Mesenchymal stem cell (in vitro differentiated cells and primary cell): Measurements from ENCODE around the gene RASSF5.
"Not testable (repeated sequence)": the region's sequence is repeated elsewhere in the genome, so short reads cannot be mapped to it uniquely, and the experiment has no call there.

Experiments used
- DNase-seq: peaks from one replicate; pipeline ENCODE4 v3.0.0-alpha.2; 2013
- H2AFZ ChIP-seq: one replicate; pipeline ENCODE4 v1.6.1; 2013; ENCODE audit warnings: low read depth, mild to moderate bottlenecking, control low read depth, inconsistent platforms, low read length, moderate library complexity
- H2AK5ac ChIP-seq: 2 replicates; pipeline ENCODE4 v1.6.1; 2013; ENCODE audit warnings: low read length, moderate library complexity, mild to moderate bottlenecking, inconsistent platforms; ENCODE audit not compliant: severe bottlenecking
- H2BK120ac ChIP-seq: one replicate; pipeline ENCODE4 v1.6.1; 2013; ENCODE audit warnings: low read depth, mild to moderate bottlenecking, inconsistent platforms, low read length, moderate library complexity
- H2BK12ac ChIP-seq, 2 experiments: one replicate each; pipeline ENCODE4 v1.6.1; 2013; ENCODE audit warnings: inconsistent platforms in 2 of 2, low read length in 2 of 2, mild to moderate bottlenecking in 2 of 2, moderate library complexity in 2 of 2, control low read depth in 1 of 2
- H2BK15ac ChIP-seq: one replicate; pipeline ENCODE4 v1.6.1; 2013; ENCODE audit warnings: mild to moderate bottlenecking, low read depth, inconsistent platforms; ENCODE audit not compliant: poor library complexity, severe bottlenecking
- H2BK5ac ChIP-seq: 2 replicates; pipeline ENCODE4 v1.6.1; 2013; ENCODE audit warnings: low read depth, mild to moderate bottlenecking, low read length, control low read depth, inconsistent platforms; ENCODE audit not compliant: poor library complexity, severe bottlenecking
- H3K14ac ChIP-seq, 2 experiments: one replicate each; pipeline ENCODE4 v1.6.1; 2013; ENCODE audit warnings: inconsistent platforms in 2 of 2, low read length in 2 of 2, control low read depth in 1 of 2, mild to moderate bottlenecking in 1 of 2, moderate library complexity in 1 of 2
- H3K18ac ChIP-seq, 2 experiments: one replicate each; pipeline ENCODE4 v1.6.1; 2013; ENCODE audit warnings: inconsistent platforms in 2 of 2, low read length in 2 of 2, control low read depth in 1 of 2, low read depth in 1 of 2, mild to moderate bottlenecking in 1 of 2
- H3K23ac ChIP-seq, 2 experiments: one replicate each; pipeline ENCODE4 v1.6.1; 2013; ENCODE audit warnings: inconsistent platforms in 2 of 2, low read length in 2 of 2, mild to moderate bottlenecking in 2 of 2, moderate library complexity in 2 of 2, control low read depth in 1 of 2
- H3K27ac ChIP-seq: 2 replicates; pipeline ENCODE4 v1.5.1; 2013; ENCODE audit warnings: mild to moderate bottlenecking, moderate library complexity, low read length, control low read depth, inconsistent platforms; ENCODE audit not compliant: poor library complexity, severe bottlenecking
- H3K27me3 ChIP-seq, 2 experiments: 2 replicates each; pipeline versions ENCODE4 v1.6.1 to v1.7.0; 2013; ENCODE audit warnings: low read length in 2 of 2, mild to moderate bottlenecking in 2 of 2, moderate library complexity in 2 of 2, control low read depth in 1 of 2, inconsistent platforms in 1 of 2; ENCODE audit not compliant: control insufficient read depth in 1 of 2, insufficient read depth in 1 of 2
- H3K36me3 ChIP-seq, 2 experiments: 2 replicates each; pipeline versions ENCODE4 v1.6.1 to v1.7.0; 2013; ENCODE audit warnings: low read length in 2 of 2, control low read depth in 1 of 2, inconsistent platforms in 1 of 2, low read depth in 1 of 2, mild to moderate bottlenecking in 1 of 2; ENCODE audit not compliant: insufficient read depth in 2 of 2, control insufficient read depth in 1 of 2
- H3K4ac ChIP-seq, 2 experiments: one replicate each; pipeline ENCODE4 v1.6.1; 2013; ENCODE audit warnings: inconsistent platforms in 2 of 2, low read length in 2 of 2, mild to moderate bottlenecking in 2 of 2, moderate library complexity in 2 of 2, control low read depth in 1 of 2, low read depth in 1 of 2
- H3K4me1 ChIP-seq: 2 replicates; pipeline ENCODE4 v1.6.1; 2013; ENCODE audit warnings: low read depth, low read length, control low read depth; ENCODE audit not compliant: control insufficient read depth, insufficient read depth
- H3K4me2 ChIP-seq: 2 replicates; pipeline ENCODE4 v1.6.1; 2013; ENCODE audit warnings: low read length, mild to moderate bottlenecking, inconsistent platforms; ENCODE audit not compliant: poor library complexity, severe bottlenecking
- H3K4me3 ChIP-seq, 2 experiments: 2 replicates each; pipeline versions ENCODE4 v1.5.1 to v1.7.0; 2013; ENCODE audit warnings: low read length in 2 of 2, mild to moderate bottlenecking in 2 of 2, control low read depth in 1 of 2, low read depth in 1 of 2; ENCODE audit not compliant: insufficient read depth in 1 of 2
- H3K79me1 ChIP-seq: replicated peaks from 2 replicates; pipeline ENCODE4 v1.6.1; 2013; ENCODE audit warnings: mild to moderate bottlenecking, control low read depth, low read length, inconsistent platforms; ENCODE audit not compliant: poor library complexity, severe bottlenecking
- H3K9ac ChIP-seq: 2 replicates; pipeline ENCODE4 v1.7.0; 2013; ENCODE audit warnings: mild to moderate bottlenecking, low read length, moderate library complexity
- H3K9me3 ChIP-seq: 2 replicates; pipeline ENCODE4 v1.7.0; 2013; ENCODE audit warnings: mild to moderate bottlenecking, low read length; ENCODE audit not compliant: control insufficient read depth
- H4K8ac ChIP-seq: one replicate; pipeline ENCODE4 v1.6.1; 2013; ENCODE audit warnings: inconsistent platforms, mild to moderate bottlenecking, low read length, moderate library complexity
- H4K91ac ChIP-seq: one replicate; pipeline ENCODE4 v1.6.1; 2013; ENCODE audit warnings: mild to moderate bottlenecking, low read length, inconsistent platforms
- WGBS: methylation state at CpG from one replicate; pipeline ENCODE4 v1.1.7; 2013; ENCODE audit warnings: mixed read lengths; 5-methylcytosine and 5-hydroxymethylcytosine counted together

RASSF5 gene

GRCh38 chr1:206609229-206609991 lies 102.1 kb downstream of the RASSF5 start:
- Histone ChIP-seq H4K8ac (no peak overlapping the region), H3K4ac (no peak overlapping the region), H2AK5ac (no peak overlapping the region), H3K27ac (no peak overlapping the region), H3K4me1 (peaks cover 6% of the 10 kb centered on the region), H3K79me1 (peaks cover 17% of the 10 kb centered on the region), H2BK15ac (no peak overlapping the region), H3K14ac (no peak overlapping the region), H3K4me3 (no peak overlapping the region), H2BK12ac (no peak overlapping the region), H3K36me3 (peaks cover 7 to 54% of the 10 kb centered on the region in 2 experiments), H3K23ac (no peak overlapping the region), H3K4me2 (no peak overlapping the region), H2BK120ac (no peak overlapping the region), H2AFZ (no peak overlapping the region), H3K18ac (no peak overlapping the region), H2BK5ac (no peak overlapping the region), H3K9ac (peak overlapping the region; percentile 10), H3K27me3 (no peaks in the 10 kb centered on the region), H3K9me3 (no peaks in the 10 kb centered on the region), H4K91ac (no peak overlapping the region)
- 100% methylated on average over 2 of the region's 4 CpGs for WGBS
- DNase-seq = no peak

- DNase-seq = peak; percentile 90
- Histone ChIP-seq H3K4ac (peak within 1 kb of the TSS in 1 of 2 experiments; percentile 84), H3K23ac (no peak within 1 kb of the TSS), H3K18ac (peak within 1 kb of the TSS; percentile 55 to 67), H2BK5ac (no peak within 1 kb of the TSS), H3K9ac (peak within 1 kb of the TSS; percentile 99), H2BK15ac (no peak within 1 kb of the TSS), H2BK12ac (no peak within 1 kb of the TSS), H3K27ac (peak within 1 kb of the TSS; percentile 67), H3K4me2 (peak within 1 kb of the TSS; percentile 70), H4K8ac (peak within 1 kb of the TSS; percentile 100), H3K9me3 (no peaks in the 10 kb centered on the region), H2AFZ (peak within 1 kb of the TSS; percentile 87), H3K36me3 (peaks cover 3 to 26% of the 10 kb centered on the region in 2 experiments), H2AK5ac (no peak within 1 kb of the TSS), H3K27me3 (no peaks in the 10 kb centered on the region), H3K79me1 (peaks cover 17% of the 10 kb centered on the region), H3K14ac (peak within 1 kb of the TSS in 1 of 2 experiments; percentile 23), H3K4me3 (peak within 1 kb of the TSS; percentile 66 to 98), H4K91ac (peak within 1 kb of the TSS; percentile 90), H3K4me1 (peaks cover 6% of the 10 kb centered on the region), H2BK120ac (no peak within 1 kb of the TSS)
- 2% methylated on average over 36 of the region's 48 CpGs for WGBS
Measured at GRCh38 chr1:206612129-206612876, 105.0 kb downstream of the RASSF5 start, which contains the start of gene EIF2D. Gene EIF2D, minus strand, starts transcription at chr1:206612465. Its CDS starts 123 bp downstream, at chr1:206612342.

- H3K9ac ChIP-seq, H3K18ac ChIP-seq, H2AK5ac ChIP-seq, H3K27ac ChIP-seq, H2BK5ac ChIP-seq, H3K36me3 ChIP-seq, H3K23ac ChIP-seq, H4K91ac ChIP-seq, H3K4me1 ChIP-seq, H3K4me3 ChIP-seq, H2BK12ac ChIP-seq, H2AFZ ChIP-seq, H4K8ac ChIP-seq, H3K4me2 ChIP-seq, H3K14ac ChIP-seq, DNase-seq, H2BK120ac ChIP-seq, H2BK15ac ChIP-seq, H3K79me1 ChIP-seq, H3K4ac ChIP-seq: not testable (repeated sequence)
- H3K27me3 ChIP-seq = peaks cover 0 to 13% of the 10 kb centered on the region in 2 experiments
- peaks cover 11% of the 10 kb centered on the region for H3K9me3 ChIP-seq
- WGBS = 100% methylated on average over 1 of the region's 2 CpGs
Measured at GRCh38 chr1:206626396-206626795, 119.1 kb downstream of the RASSF5 start.

DNA sequence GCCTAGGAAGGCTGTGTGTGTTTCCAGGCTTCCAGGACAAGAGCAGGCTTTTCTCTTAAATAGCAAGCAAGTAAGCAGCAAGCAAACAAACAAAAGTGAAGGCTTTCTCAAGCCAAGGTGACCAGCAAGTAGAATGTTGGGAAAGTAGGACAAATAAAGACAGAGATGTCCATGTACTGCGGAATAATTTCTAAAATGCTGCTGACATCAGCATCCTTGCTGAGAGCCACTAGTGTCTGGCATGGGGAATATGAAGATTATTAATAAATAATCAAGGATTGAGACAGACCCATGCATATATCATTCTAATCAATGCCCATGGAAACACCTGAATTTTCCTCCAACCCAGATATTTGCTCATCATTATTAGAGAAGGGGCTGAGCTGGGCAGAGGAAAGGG lies 121.6 kb downstream of the RASSF5 start:
- WGBS = no CpG with 5 or more reads among the region's 1 CpG
- no peak overlapping the region for H3K4me3 ChIP-seq
- H4K91ac ChIP-seq = no peak overlapping the region
- H3K14ac ChIP-seq = no peak overlapping the region
- no peak overlapping the region for H2BK15ac ChIP-seq
- no peak overlapping the region for H3K27ac ChIP-seq
- no peak overlapping the region for H3K9ac ChIP-seq
- no peak overlapping the region for H2AK5ac ChIP-seq
- H3K18ac ChIP-seq = no peak overlapping the region
- peaks cover 11% of the 10 kb centered on the region for H3K9me3 ChIP-seq
- no peak overlapping the region for H4K8ac ChIP-seq
- peaks cover 4% of the 10 kb centered on the region for H3K4me1 ChIP-seq
- H2BK120ac ChIP-seq = no peak overlapping the region
- no peak overlapping the region for H3K23ac ChIP-seq
- no peaks in the 10 kb centered on the region for H3K36me3 ChIP-seq
- H3K4me2 ChIP-seq = no peak overlapping the region
- no peak overlapping the region for H2AFZ ChIP-seq
- no peak overlapping the region for H2BK5ac ChIP-seq
- no peak overlapping the region for H2BK12ac ChIP-seq
- DNase-seq = no peak
- peaks cover 0 to 13% of the 10 kb centered on the region in 2 experiments for H3K27me3 ChIP-seq
- H3K79me1 ChIP-seq = no peaks in the 10 kb centered on the region
- no peak overlapping the region for H3K4ac ChIP-seq
